Measurements from ENCODE around the gene CPED1.
"Not testable (repeated sequence)": the region's sequence is repeated elsewhere in the genome, so short reads cannot be mapped to it uniquely, and the experiment has no call there.

Gene CPED1

GRCh38 chr7:121301446-121302213 lies 313.1 kb downstream of the CPED1 start:
- DNase-seq = no peak

DNA sequence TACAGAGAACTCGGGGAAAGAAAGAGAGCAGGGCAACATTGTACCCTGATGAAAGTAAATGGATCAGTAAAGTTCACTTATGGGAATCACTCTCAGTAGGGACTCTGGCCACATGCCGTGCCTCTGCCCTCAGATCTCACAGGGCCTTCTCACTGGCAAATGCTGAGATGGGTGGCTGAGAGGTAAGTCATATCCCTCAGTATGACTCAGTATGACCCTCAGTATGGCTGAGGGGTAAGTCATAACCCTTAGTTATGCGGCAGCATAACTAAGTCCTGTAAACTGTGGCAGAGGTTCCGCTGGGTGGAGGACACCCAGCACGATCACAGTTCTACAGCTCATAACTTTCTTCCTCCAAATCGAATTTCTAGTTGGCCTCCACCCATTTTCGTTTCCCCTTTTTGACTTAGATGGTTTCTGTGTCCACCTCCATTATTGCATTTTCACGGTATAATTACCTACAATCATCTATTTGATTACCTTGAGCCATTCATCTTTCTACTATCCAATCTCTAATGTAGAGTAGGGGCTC lies 313.8 kb downstream of the CPED1 start:
- DNase-seq = no peak

DNA sequence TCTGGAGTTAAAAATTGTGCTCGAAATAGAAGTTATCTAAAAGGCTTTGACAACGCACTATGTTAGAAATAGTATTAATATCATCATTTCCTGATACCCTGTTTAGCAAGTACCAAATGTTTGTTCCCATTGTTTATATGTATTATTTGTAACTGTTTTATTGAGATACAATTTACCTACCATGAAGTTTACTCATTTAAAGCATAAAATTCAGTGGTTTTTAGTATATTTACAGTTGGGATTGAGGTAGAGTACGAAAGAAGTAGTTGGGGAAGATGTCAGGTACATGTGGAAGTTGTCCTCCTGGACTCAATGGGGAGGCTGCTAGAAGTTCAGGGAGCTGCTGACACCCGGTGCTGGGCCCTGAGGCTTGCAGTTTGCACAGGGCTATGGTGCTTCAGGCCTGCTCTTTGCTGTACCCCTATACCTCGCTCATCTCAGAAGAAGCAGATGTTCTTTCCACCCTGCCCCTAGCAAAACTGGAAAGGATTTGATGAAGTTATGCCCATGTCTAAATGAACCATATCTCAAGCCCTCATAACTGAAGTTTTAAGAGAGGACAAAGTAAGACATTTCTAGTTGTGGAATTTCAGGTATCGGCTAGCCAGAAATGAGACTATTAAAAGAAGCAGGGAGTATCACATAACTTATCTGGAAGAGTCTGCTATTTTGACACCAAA lies 315.1 kb downstream of the CPED1 start:
- DNase-seq = no peak

GRCh38 chr7:121304102-121304658 lies 315.7 kb downstream of the CPED1 start:
- no peak for DNase-seq

DNA sequence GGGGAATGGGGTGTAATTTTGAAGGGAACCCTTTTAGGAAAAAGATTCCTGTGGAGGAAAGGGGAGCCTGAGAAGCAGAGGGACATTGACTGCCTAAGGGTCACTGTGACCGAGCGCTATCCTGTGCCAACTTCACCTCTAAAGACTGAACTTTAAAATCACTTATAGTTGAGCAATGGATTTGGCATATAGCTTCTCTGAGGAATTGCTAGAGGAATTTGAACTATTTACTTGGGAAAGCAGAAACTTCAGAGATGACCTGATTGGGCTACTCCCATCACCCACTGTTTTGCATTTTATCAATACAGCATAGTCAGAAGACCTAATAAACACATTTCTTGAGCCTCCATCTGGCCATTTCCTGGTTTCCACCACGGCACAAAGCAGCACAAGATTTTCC lies 316.6 kb downstream of the CPED1 start:
- DNase-seq = no peak

DNA sequence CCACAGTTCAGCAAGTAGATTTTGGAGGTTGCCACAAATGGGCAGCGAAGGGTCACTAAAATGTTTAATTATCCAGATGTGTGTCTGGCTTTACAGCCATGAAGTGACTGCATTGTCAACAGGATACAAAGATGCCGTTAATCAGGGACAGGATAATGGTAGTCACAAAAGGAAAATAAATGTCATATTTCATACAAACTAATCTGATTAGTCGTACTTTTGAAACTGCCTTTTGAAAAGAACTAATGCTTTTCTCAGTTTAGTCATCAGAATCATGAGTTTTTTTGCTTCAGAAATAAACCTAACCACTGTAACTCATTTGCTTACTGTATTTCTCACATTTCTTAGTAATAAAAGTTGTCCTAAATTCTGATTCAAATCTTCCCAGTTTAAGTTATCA lies 318.1 kb downstream of the CPED1 start:
- no peak for DNase-seq

DNA sequence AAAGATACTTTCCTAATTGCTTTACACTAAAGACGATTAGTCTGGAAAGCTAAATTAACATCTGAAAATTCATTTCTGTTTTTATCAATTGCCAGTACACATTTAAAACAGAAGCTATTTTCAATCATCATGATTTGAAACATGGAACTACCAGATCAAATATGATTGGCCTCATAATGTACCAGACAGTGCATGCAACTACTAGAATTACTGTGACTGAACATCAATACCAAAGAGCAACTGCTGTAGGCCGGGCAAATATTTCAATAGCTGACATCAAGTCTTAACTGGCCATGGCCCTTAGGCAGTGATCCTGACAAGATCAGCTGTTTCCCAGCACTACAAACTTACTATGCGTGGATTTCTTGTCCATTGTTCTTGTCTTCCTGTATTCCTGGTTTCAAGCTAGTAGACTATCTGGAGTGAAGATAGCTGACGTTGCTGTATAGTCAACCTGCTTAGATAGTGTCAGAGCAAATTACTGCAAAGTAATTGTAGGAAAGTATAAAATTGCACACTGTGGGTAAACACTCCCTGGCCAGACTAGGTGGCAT lies 318.6 kb downstream of the CPED1 start:
- DNase-seq = no peak

- no peak for DNase-seq
These were observed 324.8 kb downstream of the CPED1 start for GRCh38 chr7:121313220-121313792.

- peak; percentile 95 for DNase-seq
These were observed 325.5 kb downstream of the CPED1 start for GRCh38 chr7:121313793-121314676.

GRCh38 chr7:121315170-121315569 lies 326.7 kb downstream of the CPED1 start:
- DNase-seq = not testable (repeated sequence)

GRCh38 chr7:121322460-121322859 lies 333.9 kb downstream of the CPED1 start:
- no peak for DNase-seq

GRCh38 chr7:121323515-121324302 lies 335.2 kb downstream of the CPED1 start:
- no peak for DNase-seq

DNA sequence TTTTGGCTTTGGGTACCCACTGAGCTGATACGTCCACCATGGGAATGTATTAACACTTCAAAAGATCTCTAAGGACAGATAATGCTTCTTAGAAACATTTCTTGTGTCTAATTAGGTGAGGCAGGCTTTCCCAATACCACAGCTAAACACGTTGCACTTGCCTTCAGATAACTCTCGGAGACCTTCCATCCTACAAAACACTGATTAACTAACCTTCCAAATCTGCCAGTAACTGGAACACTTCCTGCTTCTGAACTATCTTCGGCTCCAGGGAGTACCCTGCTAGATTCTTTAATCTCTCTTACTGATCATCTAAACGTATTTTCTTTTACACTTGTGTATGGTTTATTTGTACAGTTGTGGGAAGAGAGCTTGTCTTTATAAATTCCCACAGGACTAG lies 339.2 kb downstream of the CPED1 start:
- no peak for DNase-seq

GRCh38 chr7:121328508-121329190 lies 340.1 kb downstream of the CPED1 start, which contains the start of gene WNT16:
TSS of gene WNT16 (plus strand) at chr7:121329000. CDS start at chr7:121329293, 293 bp downstream.
- DNase-seq = no peak

GRCh38 chr7:121329191-121330052 lies 340.9 kb downstream of the CPED1 start:
- DNase-seq = peak; percentile 55

GRCh38 chr7:121330053-121330833 lies 341.7 kb downstream of the CPED1 start:
- DNase-seq = peak; percentile 24

GRCh38 chr7:121331048-121331447 lies 342.5 kb downstream of the CPED1 start:
- no peak for DNase-seq

GRCh38 chr7:121331574-121331973 lies 343.1 kb downstream of the CPED1 start:
- DNase-seq = no peak

- no peak for DNase-seq
These were observed 345.9 kb downstream of the CPED1 start for GRCh38 chr7:121334376-121334775.

Data from NCI-H345 (cell line).